Frontal cortex (tissue), 4 donors: ENCODE data around the gene PNMA1. TPM values are rescaled to one million over a fixed set of nuclear protein-coding genes. Genes with fewer than 3 reads are reported as not detected.

ENCODE experiments used
- DNase-seq, 2 donors: peaks; one replicate each; pipeline ENCODE4 v3.0.0; 2012; ENCODE audit warnings: low spot score in 2 of 2
- FAIRE-seq: peaks from 2 replicates; lab custom pipeline; 2012; peaks lifted over from hg19 to GRCh38; lab: Jason Lieb, UNC
- total RNA-seq: library from RNA; depleted of rRNA; stranded (reverse); fragments of >200 nt; gene quantifications from one replicate; pipeline ENCODE4 v1.2.3, GENCODE V29; 2014
- donor health status: control.
- donor health status: control.
- donor health status: control.

Gene PNMA1
- total RNA-seq, 1 donor from 2014 or later, result 70.5 TPM

GRCh38 chr14:73739899-73740617, 25.9 kb upstream of the PNMA1 start:
- FAIRE-seq, result no peak

DNA sequence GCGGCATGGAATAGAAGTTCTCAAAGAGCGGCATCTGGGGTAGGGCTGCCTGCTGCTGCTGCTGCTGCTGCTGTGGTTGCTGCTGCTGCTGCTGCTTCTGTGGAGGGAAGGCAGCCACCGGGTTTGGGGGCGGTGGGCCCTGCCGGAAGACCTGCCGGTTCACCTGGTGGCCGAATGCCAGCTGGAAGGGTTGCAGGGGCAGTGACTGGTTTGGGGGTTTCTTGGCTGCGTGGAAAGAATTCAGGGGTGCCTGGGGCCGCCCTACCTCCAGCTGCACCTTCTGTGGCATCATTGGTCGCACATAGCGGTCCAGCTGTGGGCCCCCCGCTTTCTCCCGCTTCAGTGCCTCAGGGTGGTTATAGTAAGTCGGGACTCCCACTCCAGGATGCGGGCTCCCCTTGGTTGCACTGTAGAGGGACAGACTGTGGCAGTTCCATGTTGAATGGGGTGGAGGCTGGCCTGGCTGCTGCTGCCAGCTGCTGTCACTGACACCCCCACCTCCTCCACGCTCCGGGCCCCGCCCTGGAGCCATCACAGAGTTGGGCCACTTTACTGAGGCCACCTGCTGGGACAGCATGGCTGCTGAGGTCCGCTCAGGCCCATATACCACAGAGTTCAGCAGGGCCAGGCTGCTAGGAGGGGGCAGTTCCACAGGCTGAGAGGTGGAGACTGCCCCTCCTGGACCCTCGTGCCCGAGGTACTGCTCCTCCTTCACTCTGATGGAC, 25.2 kb upstream of the PNMA1 start:
- FAIRE-seq (no peak), DNase-seq (no peak)

More at GRCh38 chr14:73739899-73740617, 25.9 kb upstream of the PNMA1 start:
- DNase-seq, result no peak

- FAIRE-seq, result no peak
- no peak for DNase-seq
Measured at GRCh38 chr14:73738518-73739173, 24.5 kb upstream of the PNMA1 start.

GRCh38 chr14:73736842-73737241, 22.7 kb upstream of the PNMA1 start:
- DNase-seq, result no peak
- no peak for FAIRE-seq

DNA sequence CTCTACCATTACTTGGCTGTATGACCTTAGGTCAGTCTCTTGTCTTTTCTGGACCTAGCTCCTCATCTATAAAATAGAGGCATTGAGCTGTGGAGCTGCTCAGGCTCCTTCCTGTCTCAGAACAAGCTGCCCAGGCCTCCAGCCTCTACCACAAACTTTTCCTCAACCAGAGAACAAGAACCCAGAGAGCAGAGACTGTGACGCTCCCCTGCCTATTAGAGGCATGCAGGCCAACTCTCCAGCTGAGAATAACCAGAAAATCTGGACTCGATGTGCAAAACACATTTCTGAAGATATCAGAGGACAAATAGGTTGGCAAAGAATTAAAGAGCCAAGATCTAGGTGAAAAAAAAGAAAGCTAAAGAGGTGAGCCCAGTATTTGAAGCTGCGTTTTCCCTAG, 17.8 kb upstream of the PNMA1 start:
- no peak for DNase-seq
- no peak for FAIRE-seq

DNA sequence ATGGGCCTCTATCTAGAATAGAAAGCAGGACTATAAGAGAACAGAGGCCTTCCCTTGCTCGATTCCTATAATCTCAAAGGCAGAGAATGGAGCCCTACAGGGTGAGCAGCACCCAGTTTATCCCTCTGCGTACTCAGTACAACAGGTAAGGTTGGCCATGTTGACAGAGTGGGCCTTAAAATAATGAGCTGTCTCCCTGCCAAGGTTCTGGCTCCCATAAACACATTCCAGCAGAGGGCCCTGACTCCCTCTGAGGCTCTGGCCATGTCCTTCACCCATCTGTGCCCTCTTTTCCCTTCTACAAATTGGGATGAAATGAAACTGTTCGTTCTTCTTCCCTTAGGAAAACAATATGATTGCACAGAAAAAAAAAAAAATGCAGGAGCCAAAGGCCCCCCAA, 16.9 kb upstream of the PNMA1 start:
- no peak for FAIRE-seq
- DNase-seq, result no peak

DNA sequence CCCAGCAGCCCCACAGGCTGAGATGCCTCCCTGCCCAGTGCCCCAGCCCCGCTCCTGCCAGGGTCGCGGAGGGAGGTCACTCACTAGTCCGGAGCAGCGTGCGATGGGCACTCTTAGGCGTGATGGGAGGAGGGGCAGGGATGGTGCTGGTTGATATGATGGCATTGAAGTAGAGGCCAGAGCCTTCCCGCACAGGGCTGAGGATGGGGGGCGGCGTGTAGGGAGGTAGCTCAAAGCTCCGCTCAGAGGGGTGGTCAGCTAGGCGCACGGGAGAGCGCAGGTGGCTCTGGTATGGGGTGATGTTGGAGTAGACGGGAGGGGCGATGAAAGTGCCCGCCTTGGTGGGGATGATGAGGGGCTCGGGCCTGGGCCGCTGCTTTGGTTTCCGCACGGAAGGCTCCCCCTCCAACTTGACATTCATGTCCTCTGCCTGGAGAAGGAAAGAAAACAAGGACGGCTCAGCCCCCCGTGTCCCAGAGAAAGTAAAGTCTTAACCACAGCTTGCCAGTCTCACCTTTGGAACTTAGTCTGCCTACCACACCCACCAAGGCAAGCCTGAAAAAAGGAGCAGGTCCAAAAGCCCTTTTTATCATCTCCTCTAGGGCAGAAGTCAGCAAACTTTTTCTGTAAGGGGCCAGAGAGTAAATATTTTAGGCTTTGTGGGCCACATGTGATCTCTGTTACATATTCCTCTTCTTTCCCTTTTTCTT, 15.5 kb upstream of the PNMA1 start:
- FAIRE-seq (no peak), DNase-seq (no peak)

- DNase-seq (peak; percentile 79 to 89), FAIRE-seq (no peak)
Measured at GRCh38 chr14:73728717-73729330, 14.6 kb upstream of the PNMA1 start.

DNA sequence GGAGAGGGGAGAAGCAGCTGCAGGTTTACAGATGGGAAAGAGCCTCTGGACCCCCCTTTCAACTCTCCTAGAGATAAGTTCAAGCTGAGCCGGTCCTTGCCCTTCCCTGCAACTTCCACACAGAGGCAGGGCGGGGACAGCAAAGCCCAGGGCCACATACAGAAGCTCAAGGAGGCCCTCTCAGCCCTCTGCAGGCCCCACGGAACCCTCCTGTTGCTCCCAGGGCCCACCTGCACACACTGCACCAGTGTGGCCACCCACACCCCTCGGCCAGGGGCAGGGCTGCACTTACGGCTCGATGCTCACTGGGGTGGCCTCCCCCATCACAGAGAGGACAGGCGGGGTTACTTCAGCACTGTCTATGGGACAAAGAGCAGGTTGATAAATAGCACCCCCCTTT, 13.0 kb upstream of the PNMA1 start:
- DNase-seq (no peak), FAIRE-seq (no peak)

GRCh38 chr14:73726025-73726961, 12.1 kb upstream of the PNMA1 start:
- no peak for FAIRE-seq

DNA sequence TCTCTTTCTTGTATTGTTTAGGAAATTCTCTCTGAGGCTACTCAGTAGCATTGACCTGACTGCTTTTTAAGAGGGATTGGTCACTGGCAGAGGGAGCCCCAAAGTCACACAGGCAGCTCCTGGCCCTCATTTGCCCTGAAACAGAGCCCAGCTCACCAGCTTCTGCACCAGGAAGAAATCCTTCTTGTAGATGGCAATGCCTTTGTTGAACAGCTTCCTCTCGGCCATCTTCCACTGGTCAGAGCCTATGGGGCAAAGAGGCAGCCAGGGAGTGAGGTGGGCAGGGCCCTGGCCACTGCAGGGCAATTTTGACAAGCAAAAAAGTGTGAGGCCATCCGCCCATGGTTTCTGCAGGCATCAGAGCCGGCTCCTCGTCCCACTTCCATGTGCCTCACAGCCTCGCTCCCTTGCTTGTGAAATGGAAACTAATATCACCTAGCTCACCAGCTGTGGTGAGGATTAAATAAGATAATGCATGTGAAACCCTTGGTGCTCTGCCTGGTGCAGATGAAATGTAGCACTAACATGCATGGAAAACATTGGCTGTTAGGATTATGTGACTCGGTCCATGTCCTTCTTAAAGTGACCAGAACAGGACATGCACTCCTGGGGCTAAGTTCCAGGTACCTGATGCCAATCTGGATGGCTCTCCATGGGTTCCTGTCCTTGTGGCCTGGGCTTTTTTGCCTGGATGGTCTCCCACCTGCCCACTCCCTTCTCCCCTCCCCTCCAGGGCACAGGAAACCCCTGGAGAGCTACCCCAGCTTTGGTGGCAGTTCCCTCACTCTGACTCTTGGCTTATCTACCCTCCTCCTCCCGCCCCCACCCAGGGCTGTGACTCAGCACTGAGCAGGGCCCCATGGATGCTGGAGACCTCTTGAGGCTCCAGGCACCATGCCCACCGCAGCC, 11.2 kb upstream of the PNMA1 start:
- FAIRE-seq (no peak), DNase-seq (no peak)

More at GRCh38 chr14:73726025-73726961, 12.1 kb upstream of the PNMA1 start:
- no peak for DNase-seq

DNA sequence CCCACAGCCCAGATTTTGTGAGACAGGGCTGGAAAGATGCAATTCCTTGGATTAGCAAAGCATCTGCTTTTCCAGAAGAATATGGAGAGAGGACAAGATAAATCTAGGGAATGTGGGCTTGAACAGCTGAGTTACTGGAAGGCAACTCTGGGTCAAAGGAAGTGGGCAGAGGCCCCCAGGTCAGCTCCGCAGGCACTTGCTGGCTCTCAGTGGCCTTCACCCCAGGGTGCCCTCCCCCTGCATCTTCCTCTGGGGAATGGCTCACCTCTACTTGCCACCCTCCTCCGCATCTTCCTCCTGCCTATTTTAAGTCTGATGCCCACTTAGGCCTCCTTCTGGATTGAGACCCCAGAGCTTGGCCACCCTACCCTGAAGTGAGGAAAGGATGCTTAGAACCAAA, 10.5 kb upstream of the PNMA1 start:
- DNase-seq, result no peak
- FAIRE-seq, result no peak

GRCh38 chr14:73723797-73724661, 9.8 kb upstream of the PNMA1 start:
- no peak for DNase-seq
- FAIRE-seq, result no peak

DNA sequence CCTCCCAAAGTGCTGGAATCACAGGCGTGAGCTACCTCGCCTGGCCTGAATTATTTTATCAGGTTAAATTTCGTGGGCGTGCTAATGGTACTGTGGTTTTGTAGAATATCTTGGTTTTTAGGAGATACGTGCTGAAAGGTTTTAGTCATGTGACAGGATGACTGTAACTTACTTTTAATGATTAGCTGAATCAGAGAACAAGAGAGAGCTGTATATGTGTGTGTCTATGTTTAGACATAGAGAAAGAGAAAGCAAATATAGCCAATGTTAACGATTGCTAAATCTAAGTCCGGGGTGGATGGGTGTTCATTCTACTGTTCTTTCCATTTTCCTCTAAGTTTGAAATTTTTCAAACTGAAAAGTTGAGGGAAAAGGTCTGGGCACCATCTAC, 9.2 kb upstream of the PNMA1 start:
- no peak for DNase-seq
- no peak for FAIRE-seq

DNA sequence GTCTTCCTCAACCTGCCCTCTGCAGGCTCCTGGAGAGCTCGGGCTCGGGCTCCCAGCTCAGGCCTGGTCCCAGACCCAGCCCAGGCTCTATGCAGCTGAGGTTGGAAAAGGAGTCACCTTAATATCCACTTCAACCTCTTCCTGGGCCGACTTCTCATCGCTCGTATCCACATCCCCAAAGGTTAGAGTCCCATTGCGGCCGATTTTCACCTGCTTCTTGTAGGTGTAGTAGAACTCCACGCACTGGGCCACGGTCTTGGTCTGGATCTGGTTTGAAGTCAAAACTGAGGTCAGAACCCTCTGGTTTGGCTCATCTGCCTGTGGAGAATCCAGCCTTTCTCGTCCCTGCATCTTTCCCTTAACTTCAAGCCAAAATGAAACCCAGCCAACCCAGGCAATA, 8.4 kb upstream of the PNMA1 start:
- DNase-seq, result no peak

GRCh38 chr14:73721101-73721821, 7.1 kb upstream of the PNMA1 start:
- DNase-seq (no peak), FAIRE-seq (no peak)

More for the DNA sequence above, 8.4 kb upstream of the PNMA1 start:
- FAIRE-seq, result no peak
